OCI-LY1 (cell line): ENCODE measurements around the gene PFKP.

Experiments used
- H2AFZ ChIP-seq: fragments of 200-600 bp; sonication (generic), shearing (Covaris generic); 2 replicates; pipeline ENCODE4 v1.6.0; 2014; ENCODE audit warnings: antibody characterized with exemption, mild to moderate bottlenecking, low read length
- H3F3A ChIP-seq: fragments of 200-600 bp; sonication (generic), shearing (Covaris generic); 2 replicates; pipeline ENCODE4 v1.6.0; 2014; ENCODE audit warnings: mild to moderate bottlenecking, antibody characterized with exemption, low read length, moderate library complexity; ENCODE audit not compliant: insufficient read depth
- H3K27ac ChIP-seq: fragments of 200-600 bp; sonication (generic); 2 replicates; pipeline ENCODE4 v1.5.1; 2014; ENCODE audit warnings: low read length, mixed run types, mild to moderate bottlenecking, low read depth; ENCODE audit not compliant: poor library complexity, severe bottlenecking
- H3K27me3 ChIP-seq: fragments of 200-600 bp; sonication (generic); 2 replicates; pipeline ENCODE4 v1.6.0; 2014; ENCODE audit warnings: antibody characterized with exemption, mild to moderate bottlenecking, low read length, moderate library complexity; ENCODE audit not compliant: insufficient read depth
- H3K36me3 ChIP-seq: fragments of 200-600 bp; sonication (generic); 2 replicates; pipeline ENCODE4 v1.6.1; 2014; ENCODE audit warnings: mild to moderate bottlenecking, antibody characterized with exemption, low read length, moderate library complexity, mixed read lengths; ENCODE audit not compliant: insufficient read depth
- H3K4me1 ChIP-seq: fragments of 200-600 bp; sonication (generic); 2 replicates; pipeline ENCODE4 v1.5.1; 2014; ENCODE audit warnings: mild to moderate bottlenecking, low read length, moderate library complexity; ENCODE audit not compliant: insufficient read depth, severe bottlenecking
- H3K4me2 ChIP-seq: fragments of 200-600 bp; sonication (generic), shearing (Covaris generic); 2 replicates; pipeline ENCODE4 v1.6.1; 2014; ENCODE audit warnings: low read length
- H3K4me3 ChIP-seq: fragments of 200-600 bp; sonication (generic); 2 replicates; pipeline ENCODE4 v1.5.1; 2014; ENCODE audit warnings: low read length, low read depth, mild to moderate bottlenecking, mixed read lengths; ENCODE audit not compliant: poor library complexity, severe bottlenecking
- H3K79me2 ChIP-seq: fragments of 200-600 bp; shearing (Covaris generic); 2 replicates; pipeline ENCODE4 v1.6.1; 2016; ENCODE audit warnings: mixed run types, low read length, mixed read lengths; ENCODE audit not compliant: insufficient read depth
- H3K9ac ChIP-seq: fragments of 200-600 bp; sonication (generic), shearing (Covaris generic); 2 replicates; pipeline ENCODE4 v1.6.1; 2014; ENCODE audit warnings: mild to moderate bottlenecking, low read length, mixed read lengths
- H3K9me2 ChIP-seq: fragments of 200-600 bp; sonication (generic), shearing (Covaris generic); 2 replicates; pipeline ENCODE4 v1.6.1; 2014; ENCODE audit warnings: low read depth, mild to moderate bottlenecking, low read length, mixed read lengths
- H3K9me3 ChIP-seq: fragments of 200-600 bp; shearing (Covaris generic); 2 replicates; pipeline ENCODE4 v1.6.1; 2014; ENCODE audit warnings: low read length, mixed read lengths
- H4K20me1 ChIP-seq: fragments of 200-600 bp; sonication (generic), shearing (Covaris generic); 2 replicates; pipeline ENCODE4 v1.6.0; 2016; ENCODE audit warnings: mild to moderate bottlenecking, low read length; ENCODE audit not compliant: insufficient read depth
- EZH2 ChIP-seq: fragments of 200-600 bp; sonication (generic), shearing (Covaris generic); IDR thresholded peaks from 2 replicates; pipeline ENCODE4 v1.8.0; 2017; ENCODE audit warnings: borderline replicate concordance, mixed run types, mild to moderate bottlenecking, antibody characterized with exemption, low read length, moderate library complexity, mixed read lengths
- TF ChIP-seq, protein P1 (sequence below): fragments of 200-600 bp; sonication (generic), shearing (Covaris generic); IDR thresholded peaks from 2 replicates; pipeline ENCODE4 v1.5.1; 2017; ENCODE audit warnings: mild to moderate bottlenecking, antibody characterized with exemption, low read length, moderate library complexity, mixed read lengths

PFKP gene

DNA sequence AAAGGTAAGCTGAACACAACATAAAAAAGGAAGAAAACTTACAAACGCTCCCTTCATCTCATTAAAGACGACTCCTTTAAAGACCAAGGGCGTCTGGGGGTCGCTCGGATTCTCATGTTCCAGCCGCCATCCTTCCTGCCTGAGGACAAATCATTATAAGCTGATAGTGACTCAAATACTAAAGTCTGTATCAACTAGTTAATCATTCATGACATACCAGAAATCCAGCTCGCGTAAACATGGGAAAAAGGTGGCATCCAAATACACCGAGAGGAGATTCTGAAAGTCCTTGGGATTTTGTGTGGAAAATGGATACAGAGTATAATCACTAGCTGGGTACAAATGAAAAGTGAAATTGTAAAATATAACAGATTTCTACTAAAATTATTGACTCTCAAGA, 97.8 kb downstream of the PFKP start:
- H3K4me3 ChIP-seq = no peak overlapping the region
- no peak for TF ChIP-seq EZH2
- TF ChIP-seq, protein P1, sequence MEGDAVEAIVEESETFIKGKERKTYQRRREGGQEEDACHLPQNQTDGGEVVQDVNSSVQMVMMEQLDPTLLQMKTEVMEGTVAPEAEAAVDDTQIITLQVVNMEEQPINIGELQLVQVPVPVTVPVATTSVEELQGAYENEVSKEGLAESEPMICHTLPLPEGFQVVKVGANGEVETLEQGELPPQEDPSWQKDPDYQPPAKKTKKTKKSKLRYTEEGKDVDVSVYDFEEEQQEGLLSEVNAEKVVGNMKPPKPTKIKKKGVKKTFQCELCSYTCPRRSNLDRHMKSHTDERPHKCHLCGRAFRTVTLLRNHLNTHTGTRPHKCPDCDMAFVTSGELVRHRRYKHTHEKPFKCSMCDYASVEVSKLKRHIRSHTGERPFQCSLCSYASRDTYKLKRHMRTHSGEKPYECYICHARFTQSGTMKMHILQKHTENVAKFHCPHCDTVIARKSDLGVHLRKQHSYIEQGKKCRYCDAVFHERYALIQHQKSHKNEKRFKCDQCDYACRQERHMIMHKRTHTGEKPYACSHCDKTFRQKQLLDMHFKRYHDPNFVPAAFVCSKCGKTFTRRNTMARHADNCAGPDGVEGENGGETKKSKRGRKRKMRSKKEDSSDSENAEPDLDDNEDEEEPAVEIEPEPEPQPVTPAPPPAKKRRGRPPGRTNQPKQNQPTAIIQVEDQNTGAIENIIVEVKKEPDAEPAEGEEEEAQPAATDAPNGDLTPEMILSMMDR = no peak
- no peaks in the 10 kb centered on the region for H3K9me3 ChIP-seq
- no peak overlapping the region for H3K4me2 ChIP-seq
- H3K36me3 ChIP-seq = peaks cover 77% of the 10 kb centered on the region
- no peaks in the 10 kb centered on the region for H3K4me1 ChIP-seq
- no peak overlapping the region for H3K27ac ChIP-seq
- no peaks in the 10 kb centered on the region for H3K79me2 ChIP-seq
- no peaks in the 10 kb centered on the region for H3K27me3 ChIP-seq
- no peak overlapping the region for H2AFZ ChIP-seq
- H4K20me1 ChIP-seq = no peaks in the 10 kb centered on the region
- H3F3A ChIP-seq = no peaks in the 10 kb centered on the region
- H3K9ac ChIP-seq = no peak overlapping the region
- no peaks in the 10 kb centered on the region for H3K9me2 ChIP-seq

DNA sequence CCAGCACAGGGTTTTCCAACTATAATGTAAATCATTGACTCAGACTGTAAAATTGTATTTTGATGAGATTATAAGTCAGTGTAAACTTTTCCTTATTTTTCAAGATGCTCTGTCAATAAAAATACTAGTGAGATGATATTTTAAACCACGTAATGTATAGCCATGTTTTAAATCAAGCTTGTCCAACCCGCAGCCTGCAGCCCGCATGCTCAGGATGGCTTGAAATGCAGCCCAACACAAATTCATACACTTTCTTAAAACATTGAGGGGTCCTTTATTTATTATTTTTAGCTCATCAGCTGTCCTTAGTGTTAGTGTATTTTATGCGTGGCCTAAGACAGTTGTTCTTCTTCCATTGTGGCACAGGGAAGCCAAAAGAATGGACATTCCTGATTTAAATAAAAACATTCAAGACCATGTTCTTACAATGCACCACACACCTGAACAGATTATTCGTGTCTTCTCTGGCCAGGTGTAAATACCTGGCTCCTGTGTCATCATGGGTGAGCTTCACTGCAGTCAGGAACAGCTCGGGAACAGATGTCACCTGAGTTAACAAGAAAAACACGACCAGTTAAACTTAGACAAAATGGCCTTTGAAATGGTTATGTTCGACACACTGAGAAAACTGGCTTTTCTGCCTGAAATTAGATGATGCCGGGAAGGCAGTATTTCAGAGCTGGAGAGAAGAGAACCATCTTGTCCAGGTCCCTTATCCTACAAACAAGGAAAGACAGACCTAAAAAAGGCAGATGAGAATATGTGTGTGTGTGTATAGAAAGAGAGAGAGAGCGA, 99.3 kb downstream of the PFKP start:
- Histone ChIP-seq H2AFZ (no peak overlapping the region), H4K20me1 (no peaks in the 10 kb centered on the region), H3K4me2 (no peak overlapping the region), H3K9me3 (no peaks in the 10 kb centered on the region), H3K27me3 (no peaks in the 10 kb centered on the region), H3K79me2 (peaks cover 2% of the 10 kb centered on the region; the same call in 1 of the 2 replicates), H3K27ac (no peak overlapping the region), H3K36me3 (peaks cover 74% of the 10 kb centered on the region), H3K9ac (no peak overlapping the region), H3K4me1 (peaks cover 6% of the 10 kb centered on the region), H3F3A (no peaks in the 10 kb centered on the region), H3K9me2 (no peaks in the 10 kb centered on the region), H3K4me3 (no peak overlapping the region)
- TF ChIP-seq, protein P1 = no peak
- no peak for TF ChIP-seq EZH2

DNA sequence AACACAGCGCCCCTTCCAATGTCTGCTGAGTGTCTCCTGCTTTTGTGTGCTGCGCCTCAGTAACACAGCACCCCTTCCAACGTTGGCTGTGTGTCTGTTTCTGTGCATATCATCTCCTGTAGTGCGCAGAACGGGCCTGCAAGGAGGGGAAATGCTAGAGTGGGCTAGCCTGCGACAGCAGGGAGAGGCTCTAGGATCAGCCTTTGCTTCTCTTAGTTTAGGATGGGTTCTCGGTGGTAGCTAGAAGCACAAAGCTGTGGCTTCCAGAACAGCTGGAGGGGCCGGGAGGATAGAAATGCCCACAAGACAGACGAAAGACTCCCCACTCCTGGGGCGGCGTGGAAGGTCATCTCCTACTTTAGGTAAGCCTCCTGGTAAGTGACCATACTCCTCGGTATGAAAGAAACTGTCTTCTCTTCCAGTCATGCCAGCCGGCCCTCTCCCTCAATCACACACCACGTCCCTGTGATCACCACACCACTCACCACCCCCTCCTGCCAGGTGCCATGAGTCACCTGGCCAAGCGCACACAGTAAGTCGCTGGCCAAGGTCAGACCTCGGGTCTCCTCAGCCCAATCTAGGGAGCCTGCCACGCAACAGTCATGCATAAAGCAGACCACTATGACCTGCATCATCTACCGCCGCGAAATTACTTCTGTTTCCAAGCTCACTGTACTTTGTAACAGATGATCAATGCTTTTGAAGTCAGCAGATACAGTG, 100.4 kb downstream of the PFKP start:
- Histone ChIP-seq H4K20me1 (no peaks in the 10 kb centered on the region), H3K79me2 (peaks cover 5% of the 10 kb centered on the region; the same call in 1 of the 2 replicates), H3K27ac (no peak overlapping the region), H3K4me1 (peaks cover 9% of the 10 kb centered on the region), H3K4me3 (no peak overlapping the region), H2AFZ (no peak overlapping the region), H3F3A (no peaks in the 10 kb centered on the region), H3K9me3 (no peaks in the 10 kb centered on the region), H3K9ac (no peak overlapping the region), H3K4me2 (no peak overlapping the region), H3K36me3 (peaks cover 65% of the 10 kb centered on the region), H3K9me2 (no peaks in the 10 kb centered on the region), H3K27me3 (no peaks in the 10 kb centered on the region)
- TF ChIP-seq, protein P1 = no peak
- no peak for TF ChIP-seq EZH2
